GM19463 (cell line): Measurements from ENCODE around the gene DICER1.
"Not testable (repeated sequence)": the region's sequence is repeated elsewhere in the genome, so short reads cannot be mapped to it uniquely, and the experiment has no call there.

Experiments used
- ATAC-seq: cut with Tn5 transposase; IDR thresholded peaks from one replicate; pipeline ENCODE4 v1.9.1; 2021; ENCODE audit warnings: mild to moderate bottlenecking, moderate library complexity; ENCODE audit not compliant: unreplicated experiment

Gene DICER1

GRCh38 chr14:95157327-95158189 is at the start of gene DICER1:
TSS of gene DICER1 (minus strand) at chr14:95157529. CDS start at chr14:95133458, 24,071 bp downstream.
- ATAC-seq: peak; percentile 74

GRCh38 chr14:95206534-95206933 is 49.2 kb upstream of the DICER1 start:
- ATAC-seq: no peak

GRCh38 chr14:95204705-95205104 is 47.4 kb upstream of the DICER1 start:
- no peak for ATAC-seq

- ATAC-seq: not testable (repeated sequence)
These were observed 44.4 kb upstream of the DICER1 start for GRCh38 chr14:95201745-95202144.

GRCh38 chr14:95200404-95200803 is 43.1 kb upstream of the DICER1 start:
- ATAC-seq: no peak

- no peak for ATAC-seq
These were observed 42.1 kb upstream of the DICER1 start for GRCh38 chr14:95199298-95199983.

GRCh38 chr14:95198320-95198719 is 41.0 kb upstream of the DICER1 start:
- no peak for ATAC-seq

- no peak for ATAC-seq
These were observed 40.2 kb upstream of the DICER1 start for GRCh38 chr14:95197551-95197950.

GRCh38 chr14:95196826-95197545 is 39.7 kb upstream of the DICER1 start:
- no peak for ATAC-seq

GRCh38 chr14:95196268-95196667 is 38.9 kb upstream of the DICER1 start:
- ATAC-seq: no peak

GRCh38 chr14:95195031-95195430 is 37.7 kb upstream of the DICER1 start:
- ATAC-seq: no peak

GRCh38 chr14:95193081-95193480 is 35.8 kb upstream of the DICER1 start:
- no peak for ATAC-seq

GRCh38 chr14:95192311-95192710 is 35.0 kb upstream of the DICER1 start:
- ATAC-seq: no peak

- no peak for ATAC-seq
These were observed 34.3 kb upstream of the DICER1 start for GRCh38 chr14:95191445-95192199.

- no peak for ATAC-seq
These were observed 33.5 kb upstream of the DICER1 start for GRCh38 chr14:95190857-95191256.

- no peak for ATAC-seq
These were observed 33.1 kb upstream of the DICER1 start for GRCh38 chr14:95190346-95190840.

- ATAC-seq: no peak
These were observed 32.2 kb upstream of the DICER1 start for GRCh38 chr14:95189367-95190132.

- no peak for ATAC-seq
These were observed 31.1 kb upstream of the DICER1 start for GRCh38 chr14:95188380-95188779.

GRCh38 chr14:95185767-95186392 is 28.6 kb upstream of the DICER1 start:
- ATAC-seq: no peak
